Keratinocyte (primary cell): ENCODE results near the gene IGSF9. TPM values are rescaled to one million over a fixed set of nuclear protein-coding genes. Genes with fewer than 3 reads are reported as not detected.
"Not testable (repeated sequence)": the region's sequence is repeated elsewhere in the genome, so short reads cannot be mapped to it uniquely, and the experiment has no call there.

Experiments
- DNase-seq: peaks from one replicate; pipeline ENCODE4 v3.0.0-alpha.2; 2011; ENCODE audit warnings: low read depth, missing footprints, low spot score
- FAIRE-seq: peaks from 2 replicates; lab custom pipeline; 2011; peaks lifted over from hg19 to GRCh38; lab: Jason Lieb, UNC
- H2AFZ ChIP-seq: 2 replicates; pipeline ENCODE4 v1.6.0; 2012; ENCODE audit warnings: low read length, control low read depth, inconsistent platforms; ENCODE audit not compliant: control insufficient read depth
- H3K27ac ChIP-seq: 2 replicates; pipeline ENCODE4 v1.5.1; 2011; ENCODE audit warnings: low read length; ENCODE audit not compliant: control insufficient read depth, insufficient read depth
- H3K27me3 ChIP-seq: 3 replicates; pipeline ENCODE4 v1.6.0; 2011; ENCODE audit warnings: low read length; ENCODE audit not compliant: control insufficient read depth, insufficient read depth; ENCODE audit errors: extremely low read depth
- H3K36me3 ChIP-seq, 2 experiments: 2 replicates in 1 of 2; 3 replicates in 1 of 2; pipeline ENCODE4 v1.5.1; 2011; ENCODE audit warnings: low read length in 2 of 2, mild to moderate bottlenecking in 1 of 2; ENCODE audit not compliant: control insufficient read depth in 2 of 2, insufficient read depth in 2 of 2; ENCODE audit errors: extremely low read depth in 1 of 2
- H3K4me1 ChIP-seq: 3 replicates; pipeline ENCODE4 v1.5.1; 2011; ENCODE audit warnings: low read length; ENCODE audit not compliant: control insufficient read depth, insufficient read depth; ENCODE audit errors: extremely low read depth
- H3K4me2 ChIP-seq: 3 replicates; pipeline ENCODE4 v1.6.0; 2011; ENCODE audit warnings: low read depth, low read length; ENCODE audit not compliant: control insufficient read depth, insufficient read depth; ENCODE audit errors: extremely low read depth
- H3K4me3 ChIP-seq, 3 experiments: fragments of 200-600 bp in 1 of 3; sonication (generic) in 1 of 3; 2 replicates in 2 of 3; 3 replicates in 1 of 3; pipeline ENCODE4 v1.5.1; 2011 to 2016; ENCODE audit warnings: low read length in 3 of 3, mild to moderate bottlenecking in 3 of 3, control low read depth in 2 of 3, inconsistent platforms in 1 of 3, low read depth in 1 of 3, mixed read lengths in 1 of 3, mixed run types in 1 of 3, moderate library complexity in 1 of 3; ENCODE audit not compliant: control insufficient read depth in 2 of 3, insufficient read depth in 2 of 3; ENCODE audit errors: extremely low read depth in 1 of 3
- H3K79me2 ChIP-seq: 2 replicates; pipeline ENCODE4 v1.6.0; 2012; ENCODE audit warnings: low read length; ENCODE audit not compliant: control insufficient read depth, insufficient read depth
- H3K9ac ChIP-seq: 3 replicates; pipeline ENCODE4 v1.6.0; 2011; ENCODE audit warnings: low read length; ENCODE audit not compliant: control insufficient read depth, insufficient read depth; ENCODE audit errors: extremely low read depth
- H3K9me1 ChIP-seq: 3 replicates; pipeline ENCODE4 v1.6.0; 2011; ENCODE audit warnings: low read length; ENCODE audit not compliant: control insufficient read depth, insufficient read depth; ENCODE audit errors: extremely low read depth
- H3K9me3 ChIP-seq: 2 replicates; pipeline ENCODE4 v1.5.1; 2012; ENCODE audit warnings: low read depth, low read length; ENCODE audit not compliant: control insufficient read depth
- H4K20me1 ChIP-seq: 3 replicates; pipeline ENCODE4 v1.6.0; 2011; ENCODE audit warnings: low read length; ENCODE audit not compliant: control insufficient read depth, insufficient read depth; ENCODE audit errors: extremely low read depth
- EZH2 ChIP-seq: IDR thresholded peaks from one replicate; pipeline ENCODE4 v1.6.1; 2012; ENCODE audit warnings: inconsistent platforms, mild to moderate bottlenecking, low read length, moderate library complexity
- dilution Hi-C: fragments of 300-500 bp; cut with MboI; formaldehyde crosslinking; loops from one replicate; pipeline ENCODE4 v1.7.0; 2020; ENCODE audit warnings: low sequenced_read_pairs; ENCODE audit not compliant: extremely low pct_ligation_motif_present
- polyA plus RNA-seq, 5 experiments: library from polyadenylated mRNA; depleted of rRNA in 3 of 5; stranded (reverse) in 3 of 5; stranded (forward) in 1 of 5; unstranded in 1 of 5; fragments of >200 nt; gene quantifications; 1 replicate in 1 of 5; 2 replicates in 3 of 5; 3 replicates in 1 of 5; pipeline versions ENCODE4 v1.2.1 to v1.2.3, GENCODE V29; 2011 to 2012; ENCODE audit warnings: missing spikeins in 2 of 5, low read depth in 1 of 5, low replicate concordance in 1 of 5
- TF ChIP-seq, protein P1 (sequence below), 3 experiments: IDR thresholded peaks in 1 of 3; conservative IDR thresholded peaks in 1 of 3; optimal IDR thresholded peaks in 1 of 3; 2 replicates in 2 of 3; 3 replicates in 1 of 3; pipeline versions ENCODE3 to v1.5.1; 2011; ENCODE audit warnings: low read length in 3 of 3, mild to moderate bottlenecking in 3 of 3, moderate library complexity in 2 of 3, control low read depth in 1 of 3, inconsistent platforms in 1 of 3; ENCODE audit not compliant: insufficient read depth in 2 of 3; ENCODE audit errors: extremely low read depth in 1 of 3

The IGSF9 gene
- polyA plus RNA-seq, 1 donor (not counting 4 experiments of a cell fraction or from before 2014, with no cell fraction given): 4.2 TPM

DNA sequence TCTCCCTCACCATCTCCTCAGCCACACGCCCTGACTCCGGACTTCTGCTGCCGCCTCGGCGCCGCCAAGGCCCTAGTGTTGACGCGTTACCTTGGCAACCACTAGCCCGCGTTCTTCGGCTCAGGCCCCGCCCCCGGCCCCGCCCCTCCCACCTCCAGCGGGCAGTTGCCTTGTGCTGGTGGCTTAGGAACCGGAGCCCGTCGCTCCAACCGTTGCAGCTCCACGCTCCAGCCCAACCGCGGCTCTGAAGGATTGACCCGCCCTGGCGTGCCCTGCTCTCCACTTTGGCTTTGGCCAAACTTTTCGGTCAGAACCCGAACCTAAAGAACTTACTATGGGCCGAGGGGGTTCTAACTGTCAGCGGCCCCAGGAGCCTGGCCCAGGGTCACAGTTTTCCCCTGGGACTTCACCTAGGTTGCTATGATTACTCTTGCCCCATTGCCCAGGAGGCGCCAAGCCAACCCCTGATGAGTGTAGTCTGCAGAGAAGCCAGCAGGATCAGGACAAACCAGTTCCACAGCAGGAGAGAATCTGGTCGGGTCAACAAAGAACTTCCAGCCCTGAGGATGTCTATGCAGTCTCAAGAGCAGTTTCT, 45.2 kb downstream of the IGSF9 start, which contains the start of gene CFAP45:
TSS of gene CFAP45 (minus strand) at position 80 of the 595 bp plus-strand sequence. CDS start at position 13, 67 bp downstream.
- Histone ChIP-seq H2AFZ (no peak within 1 kb of the TSS), H3K4me2 (peak within 1 kb of the TSS; percentile 37), H3K4me3 (peak within 1 kb of the TSS in 1 of 3 experiments; percentile 13), H3K9ac (peak within 1 kb of the TSS; percentile 14), H3K4me1 (peaks cover 14% of the 10 kb centered on the region), H4K20me1 (no peaks in the 10 kb centered on the region), H3K79me2 (no peaks in the 10 kb centered on the region), H3K9me1 (no peaks in the 10 kb centered on the region), H3K27ac (peak within 1 kb of the TSS; percentile 23), H3K27me3 (no peaks in the 10 kb centered on the region), H3K9me3 (no peaks in the 10 kb centered on the region), H3K36me3 (no peaks in the 10 kb centered on the region)
- FAIRE-seq: peak; percentile 84
- no peak for DNase-seq
- TF ChIP-seq EZH2: no peak
- TF ChIP-seq, protein P1, sequence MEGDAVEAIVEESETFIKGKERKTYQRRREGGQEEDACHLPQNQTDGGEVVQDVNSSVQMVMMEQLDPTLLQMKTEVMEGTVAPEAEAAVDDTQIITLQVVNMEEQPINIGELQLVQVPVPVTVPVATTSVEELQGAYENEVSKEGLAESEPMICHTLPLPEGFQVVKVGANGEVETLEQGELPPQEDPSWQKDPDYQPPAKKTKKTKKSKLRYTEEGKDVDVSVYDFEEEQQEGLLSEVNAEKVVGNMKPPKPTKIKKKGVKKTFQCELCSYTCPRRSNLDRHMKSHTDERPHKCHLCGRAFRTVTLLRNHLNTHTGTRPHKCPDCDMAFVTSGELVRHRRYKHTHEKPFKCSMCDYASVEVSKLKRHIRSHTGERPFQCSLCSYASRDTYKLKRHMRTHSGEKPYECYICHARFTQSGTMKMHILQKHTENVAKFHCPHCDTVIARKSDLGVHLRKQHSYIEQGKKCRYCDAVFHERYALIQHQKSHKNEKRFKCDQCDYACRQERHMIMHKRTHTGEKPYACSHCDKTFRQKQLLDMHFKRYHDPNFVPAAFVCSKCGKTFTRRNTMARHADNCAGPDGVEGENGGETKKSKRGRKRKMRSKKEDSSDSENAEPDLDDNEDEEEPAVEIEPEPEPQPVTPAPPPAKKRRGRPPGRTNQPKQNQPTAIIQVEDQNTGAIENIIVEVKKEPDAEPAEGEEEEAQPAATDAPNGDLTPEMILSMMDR (optimal IDR thresholded peaks at IDR 0.05 in 1 of 3, IDR thresholded peaks at IDR 0.05 in 1 of 3, conservative IDR thresholded peaks at IDR 0.05 in 1 of 3; ENCODE audit: extremely low read depth in 1 of 3, insufficient read depth in 2 of 3, low read length in 3 of 3): no peak
- dilution Hi-C loops: no loop called here

DNA sequence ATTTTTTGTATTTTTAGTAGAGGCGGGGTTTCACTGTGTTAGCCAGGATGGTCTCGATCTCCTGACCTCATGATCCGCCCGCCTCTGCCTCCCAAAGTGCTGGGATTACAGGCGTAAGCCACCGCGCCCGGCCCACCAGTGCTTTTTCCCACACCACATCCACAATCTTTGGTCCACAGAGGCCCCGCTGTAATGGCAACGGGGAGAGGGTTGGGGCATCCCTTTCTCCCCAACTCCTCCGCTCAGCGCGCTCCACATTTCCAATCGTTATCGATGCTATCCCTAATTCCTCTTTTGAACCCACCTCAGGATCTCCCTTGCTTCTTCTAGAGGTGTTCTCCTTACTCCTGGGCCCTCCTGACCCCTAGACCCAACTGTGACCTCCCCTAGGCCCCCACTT, 45.8 kb downstream of the IGSF9 start:
- H3K27me3 ChIP-seq, H3K9me3 ChIP-seq, H3K9me1 ChIP-seq, H3K27ac ChIP-seq, DNase-seq, H3K79me2 ChIP-seq, H2AFZ ChIP-seq, FAIRE-seq, H4K20me1 ChIP-seq, H3K36me3 ChIP-seq, dilution Hi-C loops, H3K4me3 ChIP-seq: not testable (repeated sequence)
- Histone ChIP-seq H3K9ac (peak overlapping the region; percentile 14), H3K4me2 (peak overlapping the region; percentile 37), H3K4me1 (peaks cover 14% of the 10 kb centered on the region)

DNA sequence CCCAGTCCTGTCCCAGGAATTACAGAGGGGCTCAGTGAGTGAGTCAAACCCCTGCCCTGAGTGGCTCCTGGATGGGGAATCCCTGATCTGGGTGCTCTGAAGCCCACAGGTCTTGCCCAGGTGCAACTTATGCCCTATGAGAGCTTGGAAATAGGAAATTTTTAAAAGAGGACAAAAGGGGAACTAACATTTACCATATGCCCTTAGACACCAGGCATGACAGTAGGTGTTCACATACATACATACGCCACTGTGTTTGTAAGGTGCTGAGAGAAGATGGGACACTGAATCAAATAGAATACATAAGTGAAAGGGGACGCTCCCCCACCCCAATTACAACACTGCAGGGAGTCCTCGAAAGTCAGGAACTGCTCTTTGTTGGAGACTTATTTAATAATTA, 46.9 kb downstream of the IGSF9 start:
- H3K4me1 ChIP-seq: peaks cover 14% of the 10 kb centered on the region
- no peaks in the 10 kb centered on the region for H4K20me1 ChIP-seq
- DNase-seq: no peak
- no peaks in the 10 kb centered on the region for H3K9me3 ChIP-seq
- no peak overlapping the region for H2AFZ ChIP-seq
- no peaks in the 10 kb centered on the region for H3K9me1 ChIP-seq
- H3K4me2 ChIP-seq: no peak overlapping the region
- no peaks in the 10 kb centered on the region for H3K36me3 ChIP-seq
- FAIRE-seq: no peak
- H3K27ac ChIP-seq: no peak overlapping the region
- TF ChIP-seq EZH2: no peak
- TF ChIP-seq, protein P1 (optimal IDR thresholded peaks at IDR 0.05 in 1 of 3, IDR thresholded peaks at IDR 0.05 in 1 of 3, conservative IDR thresholded peaks at IDR 0.05 in 1 of 3; ENCODE audit: extremely low read depth in 1 of 3, insufficient read depth in 2 of 3, low read length in 3 of 3): no peak
- dilution Hi-C loops: no loop called here
- no peaks in the 10 kb centered on the region for H3K27me3 ChIP-seq
- H3K9ac ChIP-seq: no peak overlapping the region
- H3K4me3 ChIP-seq: no peak overlapping the region
- H3K79me2 ChIP-seq: no peaks in the 10 kb centered on the region
